Stimulated activated CD4-positive, alpha-beta T cell treated with anti-CD3 and anti-CD28 coated beads, Interleukin-1b, Interleukin-23, amount 100 ng/mL, for 4 hours (primary cell): ENCODE measurements around the gene HAT1.
"Not testable (repeated sequence)": the region's sequence is repeated elsewhere in the genome, so short reads cannot be mapped to it uniquely, and the experiment has no call there.

Experiments
- DNase-seq, 2 donors: peaks; one replicate each; pipeline ENCODE4 v3.0.0-alpha.2; 2020; ENCODE audit warnings: low read depth in 2 of 2

The HAT1 gene

GRCh38 chr2:171922230-171923022, at the start of gene HAT1:
Gene HAT1 (plus strand): TSS chr2:171922461. CDS start chr2:171922501, 40 bp downstream.
- DNase-seq, result peak; percentile 95 to 98

GRCh38 chr2:171874517-171874916, 47.7 kb upstream of the HAT1 start:
- DNase-seq, result no peak

- DNase-seq, result no peak
Measured at GRCh38 chr2:171874963-171875362, 47.3 kb upstream of the HAT1 start.

- no peak for DNase-seq
Measured at GRCh38 chr2:171878481-171878993, 43.7 kb upstream of the HAT1 start.

- DNase-seq, result no peak
Measured at GRCh38 chr2:171879865-171880264, 42.4 kb upstream of the HAT1 start.

- DNase-seq, result no peak
Measured at GRCh38 chr2:171880774-171881173, 41.5 kb upstream of the HAT1 start.

- no peak for DNase-seq
Measured at GRCh38 chr2:171882089-171882769, 40.0 kb upstream of the HAT1 start.

GRCh38 chr2:171883275-171883893, 38.9 kb upstream of the HAT1 start:
- no peak for DNase-seq

- no peak for DNase-seq
Measured at GRCh38 chr2:171889333-171889732, 32.9 kb upstream of the HAT1 start.

GRCh38 chr2:171889808-171890207, 32.5 kb upstream of the HAT1 start:
- DNase-seq, result no peak

GRCh38 chr2:171893196-171893823, 29.0 kb upstream of the HAT1 start:
- DNase-seq, result no peak

GRCh38 chr2:171893824-171894611, 28.2 kb upstream of the HAT1 start, which contains the start of gene SLC25A12:
Gene SLC25A12 (minus strand): TSS chr2:171894244. CDS start chr2:171894214, 30 bp downstream.
- DNase-seq, result peak; percentile 48 to 69

- no peak for DNase-seq
Measured at GRCh38 chr2:171894612-171894947, 27.7 kb upstream of the HAT1 start.

- no peak for DNase-seq
Measured at GRCh38 chr2:171895786-171896185, 26.5 kb upstream of the HAT1 start.

- not testable (repeated sequence) for DNase-seq
Measured at GRCh38 chr2:171899623-171900282, 22.5 kb upstream of the HAT1 start.

- no peak for DNase-seq
Measured at GRCh38 chr2:171902840-171903420, 19.3 kb upstream of the HAT1 start.

GRCh38 chr2:171908235-171908634, 14.0 kb upstream of the HAT1 start:
- DNase-seq, result no peak

- DNase-seq, result no peak
Measured at GRCh38 chr2:171909266-171909665, 13.0 kb upstream of the HAT1 start.

GRCh38 chr2:171910494-171910893, 11.8 kb upstream of the HAT1 start:
- no peak for DNase-seq

- no peak for DNase-seq
Measured at GRCh38 chr2:171913517-171913916, 8.7 kb upstream of the HAT1 start.
